GM10248 (cell line): ENCODE measurements around the gene FAM98C.

Experiments
- CTCF ChIA-PET: fragments of 300-600 bp; sonication (Branson Sonifier 250); formaldehyde crosslinking; extraction: SDS; loops from one replicate; lab custom pipeline; 2021; ENCODE audit warnings: antibody characterized with exemption; lab: Yijun Ruan, JAX
- POLR2A ChIA-PET: fragments of 350-650 bp; sonication (Branson Sonifier 250); formaldehyde crosslinking; extraction: SDS; loops from one replicate; lab custom pipeline; 2020; ENCODE audit warnings: antibody characterized with exemption; lab: Yijun Ruan, JAX
- DNase-seq: peaks from one replicate; pipeline ENCODE4 v3.0.0; 2012; ENCODE audit errors: extremely low spot score
- TF ChIP-seq, protein P1 (sequence below): IDR thresholded peaks from 2 replicates; pipeline ENCODE4 v1.5.1; 2012; ENCODE audit warnings: mild to moderate bottlenecking, low read depth; ENCODE audit errors: extremely low read depth, missing control alignments, control extremely low read depth

Gene FAM98C

GRCh38 chr19:38370299-38370698, 32.6 kb upstream of the FAM98C start:
- ChIA-PET CTCF (interaction anchor here (1.2 kb wide), 1 partner anchor 32 kb away, joined by 3 read pairs; the partner anchor contains the start of gene FAM98C), POLR2A (no interaction called here)
- no peak for DNase-seq
- TF ChIP-seq, protein P1, sequence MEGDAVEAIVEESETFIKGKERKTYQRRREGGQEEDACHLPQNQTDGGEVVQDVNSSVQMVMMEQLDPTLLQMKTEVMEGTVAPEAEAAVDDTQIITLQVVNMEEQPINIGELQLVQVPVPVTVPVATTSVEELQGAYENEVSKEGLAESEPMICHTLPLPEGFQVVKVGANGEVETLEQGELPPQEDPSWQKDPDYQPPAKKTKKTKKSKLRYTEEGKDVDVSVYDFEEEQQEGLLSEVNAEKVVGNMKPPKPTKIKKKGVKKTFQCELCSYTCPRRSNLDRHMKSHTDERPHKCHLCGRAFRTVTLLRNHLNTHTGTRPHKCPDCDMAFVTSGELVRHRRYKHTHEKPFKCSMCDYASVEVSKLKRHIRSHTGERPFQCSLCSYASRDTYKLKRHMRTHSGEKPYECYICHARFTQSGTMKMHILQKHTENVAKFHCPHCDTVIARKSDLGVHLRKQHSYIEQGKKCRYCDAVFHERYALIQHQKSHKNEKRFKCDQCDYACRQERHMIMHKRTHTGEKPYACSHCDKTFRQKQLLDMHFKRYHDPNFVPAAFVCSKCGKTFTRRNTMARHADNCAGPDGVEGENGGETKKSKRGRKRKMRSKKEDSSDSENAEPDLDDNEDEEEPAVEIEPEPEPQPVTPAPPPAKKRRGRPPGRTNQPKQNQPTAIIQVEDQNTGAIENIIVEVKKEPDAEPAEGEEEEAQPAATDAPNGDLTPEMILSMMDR = no peak

DNA sequence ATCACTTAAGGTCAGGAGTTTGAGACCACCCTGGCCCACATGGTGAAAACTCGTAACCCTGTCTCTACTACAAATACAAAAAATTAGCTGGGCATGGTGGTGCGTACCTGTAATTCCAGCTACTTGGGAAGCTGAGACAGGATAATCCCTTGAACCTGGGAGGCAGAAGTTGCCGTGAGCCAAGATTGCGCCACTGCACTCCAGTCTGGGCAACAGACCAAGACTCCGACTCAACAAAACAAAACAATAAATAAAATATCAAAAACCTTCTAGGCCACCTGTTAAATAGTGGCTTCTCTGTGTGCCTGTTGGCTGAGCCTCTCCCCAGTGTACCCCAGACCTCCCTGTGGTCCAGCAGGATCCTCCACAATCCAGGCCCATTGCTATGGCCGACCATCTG, 31.8 kb upstream of the FAM98C start:
- POLR2A ChIA-PET = no interaction called here
- DNase-seq = no peak
- TF ChIP-seq, protein P1 = no peak
- CTCF ChIA-PET = interaction anchor here (1.2 kb wide), 1 partner anchor 32 kb away, joined by 3 read pairs; the partner anchor contains the start of gene FAM98C

- CTCF ChIA-PET = interaction anchor here (0.6 to 2.3 kb wide), 17 partner anchors 8 to 475 kb away, joined by 3 to 26 read pairs (median 5); partner anchors contain the start of genes CATSPERG, FAM98C and GGN
- DNase-seq = no peak
- TF ChIP-seq, protein P1 = no peak
- POLR2A ChIA-PET = interaction anchor here (0.6 to 3.2 kb wide), 9 partner anchors 11 to 446 kb away, joined by 4 to 40 read pairs (median 7); partner anchors contain the start of genes CATSPERG, FAM98C, GGN and SPRED3
Measured at GRCh38 chr19:38373907-38374331, 29.0 kb upstream of the FAM98C start.

DNA sequence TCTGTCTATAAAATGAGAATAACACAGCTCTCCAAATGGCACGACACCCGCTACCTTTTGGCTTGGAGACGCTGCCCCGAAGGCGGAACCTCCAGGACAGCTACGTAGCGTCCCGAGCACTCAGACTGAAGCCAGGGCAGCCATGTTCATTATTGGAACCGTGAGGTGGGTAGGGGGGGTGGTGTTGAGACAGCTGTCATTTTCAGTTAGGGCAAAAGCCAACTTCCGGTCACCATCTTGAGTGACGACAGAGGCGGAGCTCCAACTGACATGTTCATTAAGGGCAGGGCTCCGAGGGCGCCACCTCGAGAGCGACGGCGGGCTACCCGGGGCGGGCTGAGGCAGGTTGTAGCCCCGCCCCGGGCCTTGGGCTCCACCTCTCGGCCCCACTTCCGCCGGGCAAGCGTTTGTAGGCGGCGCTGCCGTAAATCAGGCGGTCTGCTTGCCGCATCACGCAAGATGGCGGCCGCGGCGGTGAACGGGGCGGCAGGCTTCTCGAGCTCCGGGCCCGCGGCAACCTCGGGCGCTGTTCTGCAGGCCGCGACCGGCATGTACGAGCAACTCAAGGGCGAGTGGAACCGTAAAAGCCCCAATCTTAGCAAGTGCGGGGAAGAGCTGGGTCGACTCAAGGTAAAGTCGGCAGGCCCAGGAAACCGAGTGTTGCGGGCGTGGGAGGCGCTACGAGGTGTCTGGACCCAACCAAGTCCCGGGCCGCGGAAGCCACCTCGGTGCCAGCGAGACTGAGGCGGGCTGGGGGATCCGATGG, 28.4 kb upstream of the FAM98C start, which contains the start of gene PSMD8:
TSS of gene PSMD8 (plus strand) at position 240 of the 766 bp plus-strand sequence. CDS start at position 271, 31 bp downstream.
- TF ChIP-seq, protein P1 = peak; percentile 34
- peak; percentile 99 for DNase-seq
- ChIA-PET CTCF (interaction anchor here (0.6 to 2.3 kb wide), 16 partner anchors 9 to 473 kb away, joined by 3 to 26 read pairs (median 6); partner anchors contain the start of genes CATSPERG, FAM98C and GGN), POLR2A (interaction anchor here (0.6 to 3.2 kb wide), 10 partner anchors 11 to 445 kb away, joined by 3 to 40 read pairs (median 6); partner anchors contain the start of genes CATSPERG, FAM98C, GGN and SPRED3)

- CTCF ChIA-PET = interaction anchor here (0.6 to 1.5 kb wide), 7 partner anchors 9 to 155 kb away, joined by 3 to 12 read pairs (median 3); partner anchors contain the start of gene FAM98C
- POLR2A ChIA-PET = interaction anchor here (1.0 to 3.2 kb wide), 4 partner anchors 11 to 28 kb away, joined by 5 to 40 read pairs (median 10); partner anchors contain the start of genes FAM98C, GGN and SPRED3
- TF ChIP-seq, protein P1 = no peak
- no peak for DNase-seq
Measured at GRCh38 chr19:38375098-38375493, 27.8 kb upstream of the FAM98C start.

DNA sequence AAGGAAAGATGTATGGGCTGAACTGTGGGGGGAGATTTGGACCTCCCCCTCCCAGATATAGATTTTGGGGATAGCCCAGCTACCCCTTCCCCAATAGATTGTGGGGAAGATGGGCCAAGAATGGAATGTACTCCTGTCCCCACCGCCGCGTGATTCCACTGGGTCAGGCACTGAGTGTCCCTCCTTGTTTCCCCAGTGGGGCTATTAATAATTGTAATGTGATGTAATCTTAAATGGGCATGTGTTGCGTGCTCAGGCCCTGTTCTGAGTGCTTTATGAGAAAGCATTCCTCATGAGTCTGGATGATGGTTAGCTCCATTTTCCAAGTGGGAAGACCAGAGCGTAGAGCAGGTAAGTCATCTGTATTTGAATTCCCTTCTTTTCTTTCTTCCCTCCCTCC, 27.1 kb upstream of the FAM98C start:
- CTCF ChIA-PET = interaction anchor here (0.6 to 2.0 kb wide), 6 partner anchors 9 to 478 kb away, joined by 3 to 4 read pairs (median 4); partner anchors contain the start of gene CATSPERG
- no peak for DNase-seq
- POLR2A ChIA-PET = interaction anchor here (0.7 to 3.2 kb wide), 3 partner anchors 10 to 782 kb away, joined by 4 to 40 read pairs (median 9); partner anchors contain the start of genes GGN and SPRED3
- TF ChIP-seq, protein P1 = no peak
